ENCODE measurements around the gene GPD2. TPM values are rescaled to one million over a fixed set of nuclear protein-coding genes. Genes with fewer than 3 reads are reported as not detected.

Gene GPD2
- total and polyA plus RNA-seq, 2 of the 4 experiments (the other 2 are of a cell fraction) = 20.4 to 100 TPM

DNA sequence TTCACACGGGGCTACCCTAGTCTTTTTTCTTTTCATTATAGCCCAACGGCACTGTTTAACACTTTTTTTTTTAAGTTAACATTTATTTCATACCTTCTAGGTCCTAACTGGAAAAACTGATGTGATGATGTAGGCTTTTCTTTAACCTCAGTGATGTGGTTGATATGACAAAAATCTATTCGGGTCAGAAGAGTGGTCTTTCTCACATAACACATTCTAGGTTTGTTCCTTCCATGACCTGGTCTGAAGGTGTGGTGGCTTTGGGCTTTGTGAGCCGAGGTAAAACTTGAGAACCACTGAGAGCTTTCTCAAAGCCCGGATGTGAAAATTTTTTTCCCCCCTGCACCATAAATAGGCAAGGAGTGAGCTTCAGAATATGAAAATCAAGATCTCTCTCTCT is 44.2 kb downstream of the GPD2 start:
- dilution Hi-C loops (cut with HindIII; ENCODE audit: low sequenced_read_pairs, unreplicated experiment) = no loop called here
- Histone ChIP-seq H3K9ac (ENCODE audit: low read depth, low read length) (no peak overlapping the region), H3K18ac (ENCODE audit: low read depth, low read length) (no peak overlapping the region), H3K4ac (ENCODE audit: low read depth, low read length) (no peak overlapping the region), H2AK9ac (replicated peaks; ENCODE audit: low read depth, low read length, poor library complexity) (no peak overlapping the region), H3K23ac (ENCODE audit: low read depth, low read length) (no peak overlapping the region), H2BK15ac (ENCODE audit: low read depth, low read length) (no peak overlapping the region), H4K8ac (ENCODE audit: low read depth in 2 of 2, low read length in 2 of 2) (no peak overlapping the region), H3K4me1 (ENCODE audit: control insufficient read depth, insufficient read depth, low read length) (no peaks in the 10 kb centered on the region; the same call in 1 of the 2 replicates), H3K36me3 (ENCODE audit: control insufficient read depth, insufficient read depth, low read length) (no peaks in the 10 kb centered on the region; the same call in 1 of the 2 replicates), H3K4me3 (ENCODE audit: insufficient read depth, low read depth, low read length) (no peak overlapping the region), H3K27me3 (ENCODE audit: control insufficient read depth, insufficient read depth, low read length) (no peaks in the 10 kb centered on the region), H2BK5ac (ENCODE audit: low read depth, low read length, poor library complexity, severe bottlenecking) (no peak overlapping the region), H3K56ac (ENCODE audit: extremely low read depth, insufficient read depth, low read length) (no peak overlapping the region), H2AK5ac (ENCODE audit: low read depth, low read length) (no peak overlapping the region), H3K9me1 (ENCODE audit: insufficient read depth, low read length) (no peaks in the 10 kb centered on the region), H3K79me1 (ENCODE audit: low read depth in 1 of 2, low read length in 2 of 2) (peaks cover 5 to 6% of the 10 kb centered on the region in 2 experiments; a peak in 2 of 4 replicates), H3K9me3 (ENCODE audit: control insufficient read depth, insufficient read depth, low read length) (no peaks in the 10 kb centered on the region), H2AFZ (replicated peaks; ENCODE audit: low read length, poor library complexity) (no peak overlapping the region), H4K20me1 (ENCODE audit: insufficient read depth, low read length) (no peaks in the 10 kb centered on the region), H3K4me2 (ENCODE audit: low read depth, low read length) (no peak overlapping the region), H4K91ac (ENCODE audit: insufficient read depth, low read depth, low read length) (no peak overlapping the region), H3K27ac (ENCODE audit: insufficient read depth, low read length) (no peak overlapping the region), H2BK20ac (ENCODE audit: low read depth, low read length) (no peak overlapping the region), H2BK120ac (ENCODE audit: low read depth, low read length) (no peak overlapping the region), H3K14ac (replicated peaks; ENCODE audit: low read depth, low read length) (no peak overlapping the region), H4K5ac (ENCODE audit: low read depth, low read length) (no peak overlapping the region)
- intact Hi-C loops (cut with micrococcal nuclease) = no loop called here
- ATAC-seq (ENCODE audit: low read depth) (no peak), DNase-seq (no peak)
- no peak for TF ChIP-seq NFE2L2 (IDR thresholded peaks at IDR 0.05; ENCODE audit: low read depth, low read length)
- TF ChIP-seq CHD1 (IDR thresholded peaks at IDR 0.05; ENCODE audit: low read depth, low read length) = no peak
- TF ChIP-seq POLR2A (IDR thresholded peaks at IDR 0.05; ENCODE audit: low read depth, low read length) = no peak
- no peak for TF ChIP-seq MXI1 (IDR thresholded peaks at IDR 0.05; ENCODE audit: borderline replicate concordance, low read depth, low read length)
- no peak for TF ChIP-seq CEBPB (IDR thresholded peaks at IDR 0.05; ENCODE audit: low read depth, low read length)
- no peak for TF ChIP-seq BHLHE40 (IDR thresholded peaks at IDR 0.05; ENCODE audit: low read depth, low read length)
- TF ChIP-seq, protein P1, sequence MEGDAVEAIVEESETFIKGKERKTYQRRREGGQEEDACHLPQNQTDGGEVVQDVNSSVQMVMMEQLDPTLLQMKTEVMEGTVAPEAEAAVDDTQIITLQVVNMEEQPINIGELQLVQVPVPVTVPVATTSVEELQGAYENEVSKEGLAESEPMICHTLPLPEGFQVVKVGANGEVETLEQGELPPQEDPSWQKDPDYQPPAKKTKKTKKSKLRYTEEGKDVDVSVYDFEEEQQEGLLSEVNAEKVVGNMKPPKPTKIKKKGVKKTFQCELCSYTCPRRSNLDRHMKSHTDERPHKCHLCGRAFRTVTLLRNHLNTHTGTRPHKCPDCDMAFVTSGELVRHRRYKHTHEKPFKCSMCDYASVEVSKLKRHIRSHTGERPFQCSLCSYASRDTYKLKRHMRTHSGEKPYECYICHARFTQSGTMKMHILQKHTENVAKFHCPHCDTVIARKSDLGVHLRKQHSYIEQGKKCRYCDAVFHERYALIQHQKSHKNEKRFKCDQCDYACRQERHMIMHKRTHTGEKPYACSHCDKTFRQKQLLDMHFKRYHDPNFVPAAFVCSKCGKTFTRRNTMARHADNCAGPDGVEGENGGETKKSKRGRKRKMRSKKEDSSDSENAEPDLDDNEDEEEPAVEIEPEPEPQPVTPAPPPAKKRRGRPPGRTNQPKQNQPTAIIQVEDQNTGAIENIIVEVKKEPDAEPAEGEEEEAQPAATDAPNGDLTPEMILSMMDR (conservative IDR thresholded peaks at IDR 0.05; ENCODE audit: low read depth, low read length) = no peak
- TF ChIP-seq RCOR1 (IDR thresholded peaks at IDR 0.05; ENCODE audit: insufficient replicate concordance, low read length) = no peak
- no peak for TF ChIP-seq RAD21 (IDR thresholded peaks at IDR 0.05; ENCODE audit: low read length)
- no peak for TF ChIP-seq SMC3 (IDR thresholded peaks at IDR 0.05; ENCODE audit: low read depth, low read length)
- no peak for TF ChIP-seq FOS (IDR thresholded peaks at IDR 0.05; ENCODE audit: low read depth, low read length)
- TF ChIP-seq ELK1 (IDR thresholded peaks at IDR 0.05; ENCODE audit: borderline replicate concordance, low read depth, low read length) = no peak
- WGBS, 2 experiments (ENCODE audit: extremely low coverage in 2 of 2, insufficient read length in 1 of 2) = no CpG with 5 or more reads among the region's 5 CpGs
- in situ Hi-C loops (cut with MboI; ENCODE audit: low sequenced_read_pairs) = no loop called here
- ChIA-PET CTCF (interaction anchor here (1.4 kb wide), 1 partner anchor 16 kb away, joined by 3 read pairs; no protein-coding TSS in a partner anchor), POLR2A (ENCODE audit: unreplicated experiment) (interaction anchor here (0.6 kb wide), 1 partner anchor 76 kb away, joined by 7 read pairs; no protein-coding TSS in a partner anchor)
- BruUV-seq (replicated peaks) = no TSS peak

Data from IMR-90 (cell line).